NCI-H446 treated with DMSO at 0.1 percent for 48 hours (cell line): ENCODE results near the gene CACNA2D2.
A peak's percentile ranks its signal among the peaks of the same experiment; 100 is the strongest.

ENCODE experiments used
- DNase-seq: peaks from one replicate; lab custom pipeline; 2025; lab: John Stamatoyannopoulos, UW

The CACNA2D2 gene

GRCh38 chr3:50327129-50327528 lies 176.3 kb downstream of the CACNA2D2 start:
- DNase-seq, result no peak

DNA sequence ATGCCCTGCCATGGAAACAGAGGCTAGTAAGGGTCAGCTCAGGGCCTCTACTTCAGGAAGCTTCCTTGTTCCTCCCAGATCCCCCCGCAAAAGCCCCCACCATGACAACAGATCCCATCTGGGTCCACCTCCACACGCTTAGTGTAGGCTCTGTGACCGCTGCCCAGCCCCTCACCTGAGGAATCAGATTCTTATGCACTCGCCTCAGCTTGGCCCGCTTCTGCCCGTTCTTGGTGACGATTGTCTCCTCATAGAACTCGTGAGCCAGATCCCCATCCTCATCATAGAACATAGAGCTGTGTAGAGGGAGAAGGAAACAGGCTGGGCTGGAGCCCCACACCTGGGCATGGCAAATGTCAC lies 177.3 kb downstream of the CACNA2D2 start:
- no peak for DNase-seq

DNA sequence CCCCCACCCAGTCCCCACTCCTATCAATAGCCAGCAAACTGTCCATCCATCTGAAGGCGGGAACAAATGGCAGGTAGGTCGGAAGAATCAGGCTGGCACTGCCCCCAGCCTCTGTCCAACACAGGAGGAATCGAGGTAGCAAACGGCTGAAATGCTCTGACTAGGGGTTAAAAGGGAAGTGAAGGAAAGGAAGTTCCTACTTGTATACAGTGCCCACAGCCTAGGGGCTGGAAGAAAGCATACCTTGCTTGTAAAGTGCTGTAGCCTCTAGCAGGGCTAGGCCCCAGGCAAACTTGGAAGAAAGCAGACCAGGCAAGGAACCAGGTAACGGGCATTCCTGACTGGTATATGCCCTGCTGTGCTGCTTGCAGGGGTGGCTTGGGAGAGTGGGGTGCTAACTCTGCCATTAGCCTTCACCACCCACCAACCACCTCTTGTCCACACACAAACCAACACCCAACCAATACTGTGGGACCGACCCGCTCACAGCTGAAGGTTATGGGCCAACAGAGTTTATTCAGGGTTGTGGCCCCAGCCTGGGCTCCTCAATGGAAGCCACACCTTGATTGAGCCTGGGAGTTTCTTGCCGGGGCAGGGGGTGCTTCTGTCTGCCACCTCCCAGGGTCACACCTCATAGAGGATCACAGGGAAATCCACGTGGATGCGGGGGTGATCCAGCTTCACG lies 177.8 kb downstream of the CACNA2D2 start:
- DNase-seq, result no peak

GRCh38 chr3:50325113-50325480 lies 178.3 kb downstream of the CACNA2D2 start:
- DNase-seq, result no peak

DNA sequence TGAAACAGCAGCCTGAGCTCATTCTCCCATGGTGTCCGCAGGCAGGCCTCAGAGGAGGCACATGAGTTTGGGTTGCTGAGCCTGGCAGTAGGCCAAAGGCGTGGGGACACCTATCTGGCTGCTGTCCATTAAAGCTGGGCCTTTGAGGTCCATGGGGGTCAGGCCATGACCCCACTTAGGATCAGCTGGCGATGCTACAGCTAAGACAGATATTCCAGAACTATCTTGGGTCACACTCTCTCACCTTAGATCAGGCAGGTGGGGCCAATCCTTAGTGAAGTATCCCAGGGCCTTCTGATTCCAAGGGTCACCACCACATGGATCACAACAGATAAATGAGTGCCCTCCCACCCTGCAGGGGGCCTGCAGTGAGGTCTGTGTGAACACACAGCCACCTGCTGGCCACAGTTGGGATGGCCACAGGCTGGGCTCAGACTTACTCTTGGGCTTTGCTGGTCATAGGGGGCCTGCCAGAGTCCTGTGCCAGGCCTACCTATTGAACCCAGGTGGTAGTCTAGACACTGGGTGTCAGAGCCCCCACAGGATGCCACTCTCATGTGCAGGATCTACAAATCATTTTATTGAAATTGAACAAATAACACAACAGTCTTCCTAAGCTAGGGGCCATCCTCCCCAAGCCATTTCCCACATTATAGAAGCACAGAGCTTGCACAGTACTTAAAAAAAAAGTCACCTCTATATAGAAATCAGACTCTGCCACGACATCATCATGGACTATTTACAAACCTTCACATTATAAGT lies 178.9 kb downstream of the CACNA2D2 start:
- DNase-seq, result no peak

- no peak for DNase-seq
These were observed 179.7 kb downstream of the CACNA2D2 start for GRCh38 chr3:50323614-50324199.

DNA sequence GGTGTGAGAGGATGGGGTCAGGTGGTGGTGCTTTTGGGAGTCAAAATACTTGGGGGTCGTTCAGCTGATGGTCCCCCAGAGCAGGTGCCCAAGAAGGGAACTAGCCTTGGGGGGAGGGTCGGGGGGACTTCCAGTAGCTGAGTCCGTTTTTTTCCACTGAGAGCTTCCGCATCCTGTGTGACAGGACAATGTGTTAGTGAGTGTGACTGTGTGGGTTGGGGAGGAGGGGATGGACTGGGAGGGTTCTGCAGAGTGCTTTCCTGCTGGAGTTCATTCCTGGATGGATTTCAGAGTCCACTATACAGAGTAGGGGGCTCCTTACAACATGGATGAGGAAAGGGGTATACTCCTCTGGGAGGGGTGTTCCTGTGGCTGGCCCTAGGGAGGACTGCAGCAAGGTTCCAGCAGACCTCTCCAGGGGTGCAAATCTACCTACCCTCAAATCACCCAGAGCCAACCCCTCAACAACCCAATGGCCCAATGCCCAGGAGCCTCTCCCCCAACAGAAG lies 180.3 kb downstream of the CACNA2D2 start:
- DNase-seq, result no peak

- no peak for DNase-seq
These were observed 180.9 kb downstream of the CACNA2D2 start, which contains the start of gene HYAL2 for GRCh38 chr3:50322386-50323091. Gene HYAL2 (minus strand): TSS chr3:50322745. CDS start chr3:50320489, 2,256 bp downstream.

DNA sequence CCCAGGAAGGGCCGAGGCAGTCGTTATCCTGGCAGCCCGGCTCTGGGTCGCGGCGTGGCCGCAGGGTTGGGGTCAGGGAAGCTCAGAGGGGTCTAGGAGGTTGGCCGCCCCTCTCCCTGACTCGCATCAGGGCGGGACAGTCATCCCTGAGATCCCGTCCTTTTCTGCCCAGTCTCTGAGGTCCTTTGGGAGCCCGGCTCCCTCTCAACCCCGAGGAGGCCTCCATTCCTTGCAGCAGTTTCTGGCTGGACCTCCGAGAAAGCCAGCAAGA lies 181.4 kb downstream of the CACNA2D2 start:
- no peak for DNase-seq

GRCh38 chr3:50321336-50322114 lies 181.9 kb downstream of the CACNA2D2 start:
- DNase-seq, result peak; percentile 56

- no peak for DNase-seq
These were observed 182.5 kb downstream of the CACNA2D2 start for GRCh38 chr3:50320853-50321335.

DNA sequence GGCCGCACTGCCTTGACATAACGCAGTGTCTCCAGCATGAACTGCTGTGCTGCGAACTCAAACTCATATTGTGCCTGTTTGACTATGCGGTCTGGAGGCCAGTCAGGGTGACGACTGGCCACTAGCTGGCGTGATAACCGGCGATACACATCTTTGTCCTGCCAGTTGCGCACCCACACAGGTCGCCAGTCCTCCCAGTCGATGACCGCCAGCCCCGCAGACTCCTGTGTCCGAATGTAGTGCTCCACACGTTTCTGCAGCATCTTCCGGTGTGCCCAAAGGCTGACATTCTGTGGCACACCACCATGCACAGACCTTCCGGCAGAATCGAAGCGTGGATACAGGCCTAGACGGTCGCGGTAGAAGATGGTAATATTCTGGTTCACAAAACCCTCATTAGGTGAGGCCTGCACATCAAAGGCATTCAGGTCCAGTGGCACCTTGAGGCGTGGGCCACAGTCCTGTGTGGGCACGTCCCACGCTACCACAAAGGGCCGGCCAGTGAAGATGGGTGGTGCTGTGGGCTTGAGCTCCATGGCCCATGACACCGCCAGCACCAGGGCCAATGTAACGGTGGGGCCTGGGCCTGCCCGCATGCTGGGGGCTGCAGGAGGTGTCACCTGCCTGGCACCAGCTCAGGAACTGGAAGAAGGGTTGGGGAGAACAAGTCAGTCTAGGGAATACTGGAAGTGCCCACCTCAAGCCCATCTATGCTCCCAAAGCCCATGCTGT lies 183.4 kb downstream of the CACNA2D2 start:
- no peak for DNase-seq

GRCh38 chr3:50319181-50319893 lies 184.1 kb downstream of the CACNA2D2 start:
- DNase-seq, result no peak

DNA sequence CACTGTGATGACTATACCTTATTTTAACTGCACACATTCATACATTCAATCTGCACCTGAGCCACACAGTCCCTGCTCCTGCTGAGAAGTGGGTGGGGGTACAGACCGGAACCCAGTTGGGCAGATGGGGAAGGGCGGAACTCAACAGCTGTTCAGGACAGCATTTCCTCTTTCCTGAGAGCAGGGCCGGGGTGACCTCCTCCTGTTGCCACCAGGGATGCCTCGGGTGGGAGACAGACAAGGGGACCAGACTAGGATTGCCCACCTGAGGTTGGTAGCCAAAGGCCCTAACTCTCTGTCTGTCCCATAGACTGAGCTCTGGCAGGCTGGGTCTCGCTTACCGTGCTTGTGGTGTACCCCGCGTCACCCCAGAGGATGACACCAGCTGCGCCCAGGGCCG lies 184.8 kb downstream of the CACNA2D2 start:
- no peak for DNase-seq

- no peak for DNase-seq
These were observed 185.3 kb downstream of the CACNA2D2 start for GRCh38 chr3:50318163-50318562.

- no peak for DNase-seq
These were observed 186.1 kb downstream of the CACNA2D2 start for GRCh38 chr3:50317300-50317699.

GRCh38 chr3:50316657-50317242 lies 186.7 kb downstream of the CACNA2D2 start:
- DNase-seq, result no peak

DNA sequence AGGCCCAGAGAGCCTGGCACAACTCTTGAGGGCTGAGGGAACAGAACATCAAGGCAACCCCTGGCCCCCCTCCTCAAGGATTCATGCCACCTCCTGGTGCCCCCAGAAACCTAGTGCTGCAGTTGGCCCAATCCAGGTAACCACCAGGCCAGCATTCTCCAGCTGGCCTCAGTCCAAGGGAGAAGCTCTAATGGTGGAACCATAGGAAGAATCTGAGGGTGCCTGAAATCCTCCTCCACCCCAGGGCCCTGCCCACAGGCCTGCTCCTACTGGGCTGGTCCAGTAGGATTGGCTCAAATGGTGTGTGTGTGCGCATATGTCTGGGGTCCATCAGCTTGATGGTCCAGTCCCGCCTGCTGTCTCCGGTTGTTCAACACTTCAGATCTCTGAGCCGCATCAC lies 188.6 kb downstream of the CACNA2D2 start:
- DNase-seq, result no peak

DNA sequence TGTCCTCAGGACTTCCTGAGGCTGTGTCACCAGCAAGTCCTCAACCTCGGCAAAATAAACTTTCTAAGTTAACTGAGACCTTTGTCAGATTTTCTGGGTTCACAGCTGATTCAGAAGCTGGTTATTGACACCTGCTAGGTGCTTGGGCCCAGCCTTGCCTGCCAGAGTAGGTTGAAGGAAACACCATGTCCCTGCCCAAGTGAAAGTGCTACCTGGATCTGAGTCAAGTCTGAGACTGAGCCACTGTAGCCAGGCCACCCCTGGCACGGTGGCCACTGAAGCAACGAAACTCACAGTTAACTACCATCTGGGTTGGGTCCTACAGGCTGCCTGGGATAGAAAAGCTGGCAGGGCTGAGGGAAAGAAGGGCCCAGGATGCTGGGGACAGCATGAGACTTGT lies 189.1 kb downstream of the CACNA2D2 start:
- no peak for DNase-seq
